Left lung (tissue), 10 donors: ENCODE results near the gene ARSG. TPM values are rescaled to one million over a fixed set of nuclear protein-coding genes. Genes with fewer than 3 reads are reported as not detected.
"Not testable (repeated sequence)": the region's sequence is repeated elsewhere in the genome, so short reads cannot be mapped to it uniquely, and the experiment has no call there.

Experiments
- ATAC-seq: fragments of 200-7000 bp; cut with Tn5 transposase; one replicate; pipeline ENCODE4 v1.9.1; 2020; ENCODE audit warnings: moderate library complexity
- DNase-seq, 4 donors: peaks; one replicate each; pipeline ENCODE4 v3.0.0-alpha.2; 2013 to 2020
- H3K27ac ChIP-seq, 2 donors: fragments of 200-600 bp; sonication (generic) in 1 of 2; one replicate each; pipeline versions ENCODE4 v1.5.0 to v1.8.0; 2020 to 2021
- H3K27me3 ChIP-seq, 2 donors: fragments of 200-600 bp; sonication (generic) in 1 of 2; one replicate each; pipeline versions ENCODE4 v1.5.0 to v1.8.0; 2020 to 2021
- H3K36me3 ChIP-seq, 2 donors: fragments of 200-600 bp; sonication (generic) in 1 of 2; one replicate each; pipeline versions ENCODE4 v1.5.0 to v1.8.0; 2020 to 2021
- H3K4me1 ChIP-seq, 2 donors: fragments of 200-600 bp; one replicate each; pipeline ENCODE4 v1.8.0; 2021
- H3K4me3 ChIP-seq, 2 donors: fragments of 200-600 bp; sonication (generic) in 1 of 2; one replicate each; pipeline versions ENCODE4 v1.5.0 to v1.8.0; 2020 to 2021; ENCODE audit warnings: mild to moderate bottlenecking in 1 of 2
- H3K9me3 ChIP-seq, 2 donors: fragments of 200-600 bp; sonication (generic) in 1 of 2; one replicate each; pipeline versions ENCODE4 v1.5.0 to v1.8.0; 2020 to 2021
- intact Hi-C, 2 donors: fragments of 100-400 bp; cut with DNase I; formaldehyde crosslinking; loops; one replicate each; pipeline versions ENCODE4 v1.11.2 to v1.14.2; 2022
- polyA plus RNA-seq, 6 donors: library from polyadenylated mRNA; unstranded; fragments of 120-200 nt; gene quantifications; one replicate each; pipeline ENCODE4 v1.2.1, GENCODE V29; 2013; ENCODE audit not compliant: insufficient read length in 6 of 6
- total RNA-seq, 2 donors: library from RNA; stranded (reverse); fragmentation: NEBNext Ultra II Directional; extraction: Animal tissue kit (Norgen Biotek cat#: 25700); gene quantifications; one replicate each; pipeline ENCODE4 v1.2.1, GENCODE V29; 2021
- TF ChIP-seq, protein P1 (sequence below), 2 donors: fragments of 200-600 bp; sonication (generic) in 1 of 2; IDR thresholded peaks; one replicate each; pipeline versions ENCODE4 v1.5.0 to v1.8.0; 2021; ENCODE audit warnings: antibody characterized with exemption in 2 of 2
- donor health status: DM: no; HTN: yes; CAD: no.
- donor health status: DM: no; HTN: no; CAD: no.

The ARSG gene
- total and polyA plus RNA-seq, 8 donors: 3.4 to 10.0 (median 4.5) TPM

- Histone ChIP-seq H3K4me3 (peak overlapping the region; percentile 88 to 90), H3K9me3 (no peaks in the 10 kb centered on the region), H3K27me3 (no peaks in the 10 kb centered on the region), H3K4me1 (peaks cover 10 to 24% of the 10 kb centered on the region in 2 donors), H3K27ac (peak overlapping the region; percentile 94 to 97), H3K36me3 (peaks cover 0 to 20% of the 10 kb centered on the region in 2 donors)
- DNase-seq (peak in 1 of 4 donors; percentile 68), ATAC-seq (peak; percentile 43)
- TF ChIP-seq, protein P1, sequence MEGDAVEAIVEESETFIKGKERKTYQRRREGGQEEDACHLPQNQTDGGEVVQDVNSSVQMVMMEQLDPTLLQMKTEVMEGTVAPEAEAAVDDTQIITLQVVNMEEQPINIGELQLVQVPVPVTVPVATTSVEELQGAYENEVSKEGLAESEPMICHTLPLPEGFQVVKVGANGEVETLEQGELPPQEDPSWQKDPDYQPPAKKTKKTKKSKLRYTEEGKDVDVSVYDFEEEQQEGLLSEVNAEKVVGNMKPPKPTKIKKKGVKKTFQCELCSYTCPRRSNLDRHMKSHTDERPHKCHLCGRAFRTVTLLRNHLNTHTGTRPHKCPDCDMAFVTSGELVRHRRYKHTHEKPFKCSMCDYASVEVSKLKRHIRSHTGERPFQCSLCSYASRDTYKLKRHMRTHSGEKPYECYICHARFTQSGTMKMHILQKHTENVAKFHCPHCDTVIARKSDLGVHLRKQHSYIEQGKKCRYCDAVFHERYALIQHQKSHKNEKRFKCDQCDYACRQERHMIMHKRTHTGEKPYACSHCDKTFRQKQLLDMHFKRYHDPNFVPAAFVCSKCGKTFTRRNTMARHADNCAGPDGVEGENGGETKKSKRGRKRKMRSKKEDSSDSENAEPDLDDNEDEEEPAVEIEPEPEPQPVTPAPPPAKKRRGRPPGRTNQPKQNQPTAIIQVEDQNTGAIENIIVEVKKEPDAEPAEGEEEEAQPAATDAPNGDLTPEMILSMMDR (IDR thresholded peaks at IDR 0.05): no peak
- intact Hi-C loops: loop anchor here in 1 of 2 donors (10.0 kb wide), 1 partner anchor 206 kb away; the partner anchor contains the start of gene WIPI1
Measured at GRCh38 chr17:68248199-68248825, 43.0 kb upstream of the ARSG start.

DNA sequence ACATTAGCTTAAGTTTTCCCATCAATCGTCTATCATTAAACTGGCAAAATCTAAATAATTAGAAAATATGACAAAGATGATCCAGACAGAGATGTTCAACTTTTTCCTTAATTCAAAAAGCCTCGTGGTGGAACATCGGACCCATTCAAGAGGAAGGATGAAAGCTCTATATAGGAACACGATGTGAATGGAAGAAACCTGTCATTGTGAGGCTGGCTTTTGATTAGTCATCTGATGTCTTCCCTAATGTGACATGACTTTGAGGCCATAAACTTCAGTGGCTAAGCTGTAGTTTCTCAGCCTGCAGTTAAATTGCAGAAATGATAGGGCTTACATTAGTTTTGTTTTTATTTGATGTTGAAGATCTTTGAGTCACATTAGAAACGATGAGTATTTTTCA, 42.4 kb upstream of the ARSG start:
- no peak for ATAC-seq
- Histone ChIP-seq H3K4me3 (peak overlapping the region in 1 of 2 donors; percentile 88), H3K36me3 (peaks cover 0 to 20% of the 10 kb centered on the region in 2 donors), H3K27ac (peak overlapping the region; percentile 94 to 97), H3K4me1 (peaks cover 10 to 27% of the 10 kb centered on the region in 2 donors), H3K27me3 (no peaks in the 10 kb centered on the region), H3K9me3 (no peaks in the 10 kb centered on the region)
- TF ChIP-seq, protein P1 (IDR thresholded peaks at IDR 0.05): no peak
- intact Hi-C loops: loop anchor here in 1 of 2 donors (10.0 kb wide), 1 partner anchor 206 kb away; the partner anchor contains the start of gene WIPI1
- no peak for DNase-seq

DNA sequence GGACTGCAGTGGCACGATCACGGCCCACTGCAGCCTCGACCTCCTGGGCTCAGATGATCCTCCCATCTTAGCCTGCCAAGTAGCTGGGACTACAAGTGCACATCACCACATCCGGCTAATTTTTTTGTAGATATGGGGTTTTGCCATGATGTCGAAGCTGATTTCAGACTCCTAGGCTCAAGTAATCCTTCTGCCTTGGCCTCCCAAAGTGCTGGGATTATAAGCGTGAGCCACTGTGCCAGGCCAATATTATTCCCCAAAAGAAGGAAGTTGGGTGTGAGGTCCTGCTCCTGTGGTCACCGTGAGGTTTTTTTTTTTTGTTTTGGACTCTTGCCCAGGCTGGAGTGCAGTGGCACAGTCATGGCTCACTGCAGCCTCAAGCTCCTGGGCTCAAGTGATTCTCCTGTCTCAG, 41.9 kb upstream of the ARSG start:
- DNase-seq (no peak), ATAC-seq (no peak)
- peaks cover 0 to 20% of the 10 kb centered on the region in 2 donors for H3K36me3 ChIP-seq
- TF ChIP-seq, protein P1 (IDR thresholded peaks at IDR 0.05): no peak
- no peaks in the 10 kb centered on the region for H3K27me3 ChIP-seq
- H3K27ac ChIP-seq: peak overlapping the region in 1 of 2 donors; percentile 97
- peaks cover 10 to 27% of the 10 kb centered on the region in 2 donors for H3K4me1 ChIP-seq
- H3K9me3 ChIP-seq: no peaks in the 10 kb centered on the region
- intact Hi-C loops: loop anchor here in 1 of 2 donors (10.0 kb wide), 1 partner anchor 205 kb away; the partner anchor contains the start of gene WIPI1
- H3K4me3 ChIP-seq: no peak overlapping the region

GRCh38 chr17:68253426-68253825, 37.9 kb upstream of the ARSG start:
- H3K27me3 ChIP-seq, ATAC-seq, H3K4me3 ChIP-seq, DNase-seq, H3K27ac ChIP-seq, intact Hi-C loops, H3K9me3 ChIP-seq: not testable (repeated sequence)
- H3K4me1 ChIP-seq: peaks cover 5 to 41% of the 10 kb centered on the region in 2 donors
- peaks cover 0 to 29% of the 10 kb centered on the region in 2 donors for H3K36me3 ChIP-seq

DNA sequence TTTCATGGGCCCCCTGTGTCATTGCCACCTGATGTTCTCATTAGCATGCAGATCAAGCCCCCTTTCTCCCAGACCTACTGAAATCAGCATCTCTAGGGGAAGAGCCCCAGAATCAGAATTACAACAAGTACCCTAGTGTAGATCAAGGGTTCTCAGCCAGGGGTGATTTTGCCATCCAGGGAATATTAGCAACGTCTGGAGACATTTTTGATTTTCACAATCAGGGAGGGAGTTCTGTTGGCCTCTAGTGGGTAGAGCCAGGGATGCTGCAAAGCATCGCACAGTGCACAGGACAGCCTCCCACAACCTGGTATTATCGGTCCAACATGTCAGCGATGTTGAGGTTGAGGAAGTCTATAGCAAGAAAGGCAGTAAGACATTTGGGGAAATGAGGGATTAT, 36.1 kb upstream of the ARSG start:
- Histone ChIP-seq H3K4me3 (no peak overlapping the region), H3K27ac (peak overlapping the region in 1 of 2 donors; percentile 15), H3K36me3 (peaks cover 0 to 29% of the 10 kb centered on the region in 2 donors), H3K27me3 (no peaks in the 10 kb centered on the region), H3K9me3 (no peaks in the 10 kb centered on the region), H3K4me1 (peaks cover 0 to 37% of the 10 kb centered on the region in 2 donors)
- intact Hi-C loops: no loop called here
- DNase-seq (no peak), ATAC-seq (no peak)
- TF ChIP-seq, protein P1 (IDR thresholded peaks at IDR 0.05): no peak
